Measurements from ENCODE around the gene ATP5PO.

ATP5PO gene

GRCh38 chr21:33898586-33898985 lies 17.0 kb downstream of the ATP5PO start:
- no peak for DNase-seq (ENCODE audit: low read depth)

- DNase-seq (ENCODE audit: low read depth), result no peak
These were observed 17.9 kb downstream of the ATP5PO start for GRCh38 chr21:33897739-33898138.

- no peak for DNase-seq (ENCODE audit: low read depth)
These were observed 18.5 kb downstream of the ATP5PO start for GRCh38 chr21:33897098-33897497.

- DNase-seq (ENCODE audit: low read depth), result no peak
These were observed 18.9 kb downstream of the ATP5PO start for GRCh38 chr21:33896691-33897090.

GRCh38 chr21:33895356-33895755 lies 20.2 kb downstream of the ATP5PO start:
- no peak for DNase-seq (ENCODE audit: low read depth)

GRCh38 chr21:33894736-33895288 lies 20.8 kb downstream of the ATP5PO start:
- DNase-seq (ENCODE audit: low read depth), result peak; percentile 48

GRCh38 chr21:33893917-33894316 lies 21.7 kb downstream of the ATP5PO start:
- no peak for DNase-seq (ENCODE audit: low read depth)

- DNase-seq (ENCODE audit: low read depth), result no peak
These were observed 22.8 kb downstream of the ATP5PO start for GRCh38 chr21:33892853-33893252.

- no peak for DNase-seq (ENCODE audit: low read depth)
These were observed 25.4 kb downstream of the ATP5PO start for GRCh38 chr21:33890187-33890586.

- no peak for DNase-seq (ENCODE audit: low read depth)
These were observed 29.3 kb downstream of the ATP5PO start for GRCh38 chr21:33886321-33886720.

GRCh38 chr21:33885172-33885514 lies 30.5 kb downstream of the ATP5PO start:
- no peak for DNase-seq (ENCODE audit: low read depth)

- DNase-seq (ENCODE audit: low read depth), result no peak
These were observed 31.0 kb downstream of the ATP5PO start for GRCh38 chr21:33884376-33885171.

- no peak for DNase-seq (ENCODE audit: low read depth)
These were observed 32.5 kb downstream of the ATP5PO start for GRCh38 chr21:33883118-33883517.

- no peak for DNase-seq (ENCODE audit: low read depth)
These were observed 33.7 kb downstream of the ATP5PO start for GRCh38 chr21:33881689-33882440.

GRCh38 chr21:33880626-33881025 lies 35.0 kb downstream of the ATP5PO start:
- no peak for DNase-seq (ENCODE audit: low read depth)

GRCh38 chr21:33878824-33879223 lies 36.8 kb downstream of the ATP5PO start:
- no peak for DNase-seq (ENCODE audit: low read depth)

GRCh38 chr21:33875026-33875695 lies 40.4 kb downstream of the ATP5PO start:
- no peak for DNase-seq (ENCODE audit: low read depth)

GRCh38 chr21:33874161-33874560 lies 41.4 kb downstream of the ATP5PO start:
- no peak for DNase-seq (ENCODE audit: low read depth)

- DNase-seq (ENCODE audit: low read depth), result no peak
These were observed 42.6 kb downstream of the ATP5PO start for GRCh38 chr21:33872881-33873515.

GRCh38 chr21:33871171-33871570 lies 44.4 kb downstream of the ATP5PO start:
- no peak for DNase-seq (ENCODE audit: low read depth)

- DNase-seq (ENCODE audit: low read depth), result no peak
These were observed 44.8 kb downstream of the ATP5PO start for GRCh38 chr21:33870768-33871167.

GRCh38 chr21:33869873-33870272 lies 45.7 kb downstream of the ATP5PO start:
- no peak for DNase-seq (ENCODE audit: low read depth)

Measured in stimulated activated CD8-positive, alpha-beta memory T cell treated with anti-CD3 and anti-CD28 coated beads, Interleukin-7, amount 100 ng/mL, for 24 hours (primary cell).